Stomach (tissue), 9 donors: ENCODE data around the gene FHIP1A. TPM values are rescaled to one million over a fixed set of nuclear protein-coding genes. Genes with fewer than 3 reads are reported as not detected.

Experiments used
- DNase-seq, 2 donors: peaks; one replicate each; pipeline versions ENCODE4 v3.0.0 to v3.0.0-alpha.2; 2013 to 2019
- H3K27ac ChIP-seq, 5 donors: fragments of 200-600 bp in 4 of 5; sonication (generic) in 4 of 5; one replicate each; pipeline ENCODE4 v1.5.1; 2013 to 2019; ENCODE audit warnings: mild to moderate bottlenecking in 1 of 5, moderate library complexity in 1 of 5
- H3K27me3 ChIP-seq, 3 donors: fragments of 200-600 bp; sonication (generic); one replicate each; pipeline ENCODE4 v1.5.1; 2017 to 2019; ENCODE audit warnings: mixed run types in 1 of 3
- H3K36me3 ChIP-seq, 4 donors: fragments of 200-600 bp; sonication (generic); 1 replicate in 3 of 4; 2 replicates in 1 of 4; pipeline ENCODE4 v1.5.1; 2016 to 2019
- H3K4me1 ChIP-seq, 4 donors: fragments of 200-600 bp; sonication (generic); one replicate each; pipeline ENCODE4 v1.5.1; 2016 to 2019
- H3K4me3 ChIP-seq, 4 donors: fragments of 200-600 bp; sonication (generic) in 3 of 4; one replicate each; pipeline ENCODE4 v1.5.1; 2016 to 2019; ENCODE audit warnings: mild to moderate bottlenecking in 1 of 4
- H3K9me3 ChIP-seq, 4 donors: fragments of 200-600 bp; sonication (generic); one replicate each; pipeline ENCODE4 v1.5.1; 2016 to 2019
- EP300 ChIP-seq: sonication (generic); formaldehyde crosslinking; IDR thresholded peaks from one replicate; pipeline ENCODE4 v1.6.1; 2017; ENCODE audit warnings: antibody characterized with exemption
- POLR2A ChIP-seq, 4 donors: fragments of 450-650 bp; IDR thresholded peaks; one replicate each; pipeline ENCODE4 v1.6.1; 2016; ENCODE audit warnings: antibody characterized with exemption in 4 of 4, control low read depth in 2 of 4, mild to moderate bottlenecking in 1 of 4, moderate library complexity in 1 of 4
- POLR2AphosphoS5 ChIP-seq, 3 donors: sonication (generic); formaldehyde crosslinking; IDR thresholded peaks; one replicate each; pipeline ENCODE4 v1.6.1; 2016; ENCODE audit warnings: antibody characterized with exemption in 3 of 3
- WGBS, 5 donors: extraction: QIAGEN DNeasy Blood & Tissue Kit in 3 of 5; methylation state at CpG; one replicate each; pipeline versions ENCODE4 v1.1.5 to v1.1.7; 2013 to 2018; 5-methylcytosine and 5-hydroxymethylcytosine counted together
- intact Hi-C: fragments of 100-400 bp; cut with DNase I; formaldehyde crosslinking; loops from one replicate; pipeline ENCODE4 v1.15.1; 2023; ENCODE audit warnings: low total_unique reads
- polyA plus RNA-seq, 3 donors: library from polyadenylated mRNA; stranded (reverse); fragments of 200-250 nt; gene quantifications; one replicate each; pipeline ENCODE4 v1.2.3, GENCODE V29; 2013
- total RNA-seq, 5 donors: library from RNA; depleted of rRNA; stranded (reverse); fragments of >200 nt; gene quantifications; one replicate each; pipeline versions ENCODE4 v1.1.0 to v1.2.3, GENCODE V29; 2014 to 2016
- TF ChIP-seq, protein P1 (sequence below), 7 experiments: fragments of 450-650 bp in 4 of 7; fragments of 200-600 bp in 3 of 7; sonication (generic) in 3 of 7; IDR thresholded peaks; one replicate each; pipeline ENCODE4 v1.5.1; 2016 to 2019; ENCODE audit warnings: antibody characterized with exemption in 7 of 7, control low read depth in 2 of 7, mild to moderate bottlenecking in 1 of 7
- donor health status: healthy with polysubstance abuse.
- donor health status: Bipolar disorder and iron deficiency.
- donor health status: healthy.

FHIP1A gene
- total and polyA plus RNA-seq, 8 donors, result 0.90 to 177 (median 12.3) TPM

DNA sequence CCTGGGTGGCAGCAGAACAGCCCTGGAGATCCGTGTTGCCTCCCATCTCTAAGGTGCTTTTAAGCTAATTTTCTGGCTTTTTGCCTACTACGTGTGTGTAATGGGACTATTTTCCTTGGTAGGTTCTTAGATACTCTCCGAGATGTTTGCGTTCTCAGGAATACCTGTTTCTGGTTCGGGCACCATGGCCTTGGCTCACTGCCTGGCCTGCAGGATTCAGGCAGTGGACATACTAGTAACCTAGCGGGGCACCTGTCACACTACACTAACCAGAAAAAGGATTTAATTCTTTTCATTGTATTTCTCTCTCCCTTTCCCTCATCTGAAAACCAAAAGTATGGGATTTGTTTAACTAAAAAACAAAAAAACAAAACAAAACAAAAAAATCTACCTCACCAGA, 29.2 kb downstream of the FHIP1A start:
- Histone ChIP-seq H3K36me3 (no peaks in the 10 kb centered on the region), H3K4me1 (peaks cover 0 to 6% (median 3%) of the 10 kb centered on the region in 4 donors), H3K27ac (no peak overlapping the region), H3K9me3 (no peaks in the 10 kb centered on the region), H3K4me3 (no peak overlapping the region), H3K27me3 (no peaks in the 10 kb centered on the region)
- DNase-seq, result no peak
- 56 to 79% (median 69%) methylated on average over 6 of the region's 6 CpGs for WGBS, 5 donors
- intact Hi-C loops, result no loop called here
- TF ChIP-seq EP300 (no peak), POLR2AphosphoS5 (IDR thresholded peaks at IDR 0.05) (no peak), POLR2A (IDR thresholded peaks at IDR 0.05) (no peak)
- TF ChIP-seq, protein P1, sequence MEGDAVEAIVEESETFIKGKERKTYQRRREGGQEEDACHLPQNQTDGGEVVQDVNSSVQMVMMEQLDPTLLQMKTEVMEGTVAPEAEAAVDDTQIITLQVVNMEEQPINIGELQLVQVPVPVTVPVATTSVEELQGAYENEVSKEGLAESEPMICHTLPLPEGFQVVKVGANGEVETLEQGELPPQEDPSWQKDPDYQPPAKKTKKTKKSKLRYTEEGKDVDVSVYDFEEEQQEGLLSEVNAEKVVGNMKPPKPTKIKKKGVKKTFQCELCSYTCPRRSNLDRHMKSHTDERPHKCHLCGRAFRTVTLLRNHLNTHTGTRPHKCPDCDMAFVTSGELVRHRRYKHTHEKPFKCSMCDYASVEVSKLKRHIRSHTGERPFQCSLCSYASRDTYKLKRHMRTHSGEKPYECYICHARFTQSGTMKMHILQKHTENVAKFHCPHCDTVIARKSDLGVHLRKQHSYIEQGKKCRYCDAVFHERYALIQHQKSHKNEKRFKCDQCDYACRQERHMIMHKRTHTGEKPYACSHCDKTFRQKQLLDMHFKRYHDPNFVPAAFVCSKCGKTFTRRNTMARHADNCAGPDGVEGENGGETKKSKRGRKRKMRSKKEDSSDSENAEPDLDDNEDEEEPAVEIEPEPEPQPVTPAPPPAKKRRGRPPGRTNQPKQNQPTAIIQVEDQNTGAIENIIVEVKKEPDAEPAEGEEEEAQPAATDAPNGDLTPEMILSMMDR (IDR thresholded peaks at IDR 0.05), result no peak

DNA sequence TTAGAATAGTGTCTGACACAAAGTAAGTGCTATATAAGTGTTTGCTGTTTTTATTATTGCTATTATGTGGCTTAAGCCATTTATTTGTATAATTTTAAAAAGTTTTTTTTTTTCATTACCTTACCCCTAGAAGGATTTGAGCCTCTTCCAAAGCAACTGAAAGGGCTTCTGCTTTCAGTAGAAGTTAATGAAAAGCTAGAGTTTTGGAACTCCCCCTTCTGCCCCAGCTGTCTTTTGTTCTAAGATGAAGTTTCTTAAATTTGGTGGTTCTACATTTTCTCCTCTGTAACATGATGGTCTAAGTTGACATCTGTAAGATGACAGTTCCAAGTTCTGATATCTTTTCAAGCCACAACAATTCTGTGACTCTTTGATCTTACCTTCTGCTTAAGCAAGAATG, 30.3 kb downstream of the FHIP1A start:
- no peak overlapping the region for H3K4me3 ChIP-seq
- no peak for DNase-seq
- no peak overlapping the region for H3K27ac ChIP-seq
- peaks cover 0 to 6% (median 2%) of the 10 kb centered on the region in 4 donors for H3K4me1 ChIP-seq
- no peaks in the 10 kb centered on the region for H3K36me3 ChIP-seq
- TF ChIP-seq, protein P1 (IDR thresholded peaks at IDR 0.05), result no peak
- TF ChIP-seq EP300 (no peak), POLR2A (IDR thresholded peaks at IDR 0.05) (no peak), POLR2AphosphoS5 (IDR thresholded peaks at IDR 0.05) (no peak)
- intact Hi-C loops, result no loop called here
- no peaks in the 10 kb centered on the region for H3K9me3 ChIP-seq
- no peaks in the 10 kb centered on the region for H3K27me3 ChIP-seq

DNA sequence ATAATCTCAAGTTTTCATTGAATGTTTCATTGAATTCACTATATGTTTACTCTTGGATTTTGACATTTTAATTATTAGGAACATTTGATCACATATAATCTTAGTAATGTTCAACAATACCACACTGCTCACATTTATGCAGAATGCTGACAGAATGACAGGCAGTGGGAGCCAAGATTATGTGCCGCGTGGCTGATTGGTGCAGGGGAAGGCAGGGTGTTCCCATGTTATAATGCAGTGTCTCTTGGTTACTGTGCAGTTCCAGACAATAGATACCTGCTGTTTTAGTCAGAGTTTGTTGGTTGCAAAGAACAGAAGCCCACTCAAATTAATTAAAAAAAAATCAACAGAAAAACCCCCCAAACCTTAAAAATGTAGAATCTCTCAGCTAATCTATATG, 33.0 kb downstream of the FHIP1A start:
- Histone ChIP-seq H3K36me3 (no peaks in the 10 kb centered on the region), H3K27me3 (no peaks in the 10 kb centered on the region), H3K4me1 (no peaks in the 10 kb centered on the region), H3K27ac (no peak overlapping the region), H3K4me3 (no peak overlapping the region), H3K9me3 (no peaks in the 10 kb centered on the region)
- TF ChIP-seq POLR2A (IDR thresholded peaks at IDR 0.05) (no peak), POLR2AphosphoS5 (IDR thresholded peaks at IDR 0.05) (no peak), EP300 (no peak)
- TF ChIP-seq, protein P1 (IDR thresholded peaks at IDR 0.05), result no peak
- 84 to 98% (median 91%) methylated on average over 2 of the region's 2 CpGs for WGBS, 5 donors
- intact Hi-C loops, result no loop called here
- DNase-seq, result no peak

DNA sequence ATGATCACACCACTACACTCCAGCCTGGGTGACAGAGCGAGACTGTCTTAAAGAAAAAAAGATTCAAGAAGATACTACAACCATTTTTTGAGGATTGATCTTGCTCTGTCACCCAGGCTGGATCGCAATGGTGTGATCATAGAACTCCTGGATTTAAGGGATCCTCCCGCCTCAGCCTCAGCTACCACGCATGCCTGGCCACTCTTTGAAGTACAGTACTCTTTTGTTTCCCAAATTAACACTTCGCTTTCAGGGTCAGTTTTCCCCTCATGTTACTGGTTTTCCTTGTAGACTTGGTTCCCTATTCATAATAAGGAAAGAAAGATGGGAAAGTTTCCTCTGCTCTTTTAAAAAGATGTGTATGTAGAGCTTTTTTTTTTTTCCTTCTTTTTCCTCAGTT, 34.3 kb downstream of the FHIP1A start:
- intact Hi-C loops, result no loop called here
- Histone ChIP-seq H3K9me3 (no peaks in the 10 kb centered on the region), H3K4me1 (no peaks in the 10 kb centered on the region), H3K27me3 (no peaks in the 10 kb centered on the region), H3K27ac (no peak overlapping the region), H3K4me3 (no peak overlapping the region), H3K36me3 (no peaks in the 10 kb centered on the region)
- WGBS, 5 donors, result 66 to 82% (median 75%) methylated on average over 5 of the region's 5 CpGs
- no peak for DNase-seq
- TF ChIP-seq POLR2A (IDR thresholded peaks at IDR 0.05) (no peak), POLR2AphosphoS5 (IDR thresholded peaks at IDR 0.05) (no peak), EP300 (no peak)
- TF ChIP-seq, protein P1 (IDR thresholded peaks at IDR 0.05), result no peak
